Prostate gland (tissue), 2 donors: ENCODE data around the gene SLC26A9. TPM values are rescaled to one million over a fixed set of nuclear protein-coding genes. Genes with fewer than 3 reads are reported as not detected.

Experiments used
- DNase-seq: peaks from one replicate; pipeline ENCODE4 v3.0.0-alpha.2; 2019; ENCODE audit warnings: low spot score
- H3K27ac ChIP-seq, 2 donors: fragments of 200-600 bp; sonication (generic); 2 replicates each; pipeline ENCODE4 v1.5.1; 2017 to 2019
- H3K27me3 ChIP-seq: fragments of 200-600 bp; sonication (generic); replicated peaks from 2 replicates; pipeline ENCODE4 v1.5.1; 2019; ENCODE audit not compliant: insufficient read depth
- H3K36me3 ChIP-seq, 2 donors: fragments of 200-600 bp; sonication (generic); 1 replicate in 1 of 2; 2 replicates in 1 of 2; pipeline versions ENCODE4 v1.5.1 to v1.8.1; 2017 to 2019
- H3K4me1 ChIP-seq: fragments of 200-600 bp; sonication (generic); replicated peaks from 2 replicates; pipeline ENCODE4 v1.5.1; 2019
- H3K4me3 ChIP-seq, 2 donors: fragments of 200-600 bp; sonication (generic); 2 replicates each; pipeline ENCODE4 v1.5.1; 2017 to 2019
- H3K9me3 ChIP-seq: fragments of 200-600 bp; sonication (generic); 2 replicates; pipeline ENCODE4 v1.5.1; 2017
- POLR2A ChIP-seq: fragments of 450-650 bp; IDR thresholded peaks from one replicate; pipeline ENCODE4 v1.6.1; 2016; ENCODE audit warnings: antibody characterized with exemption, mild to moderate bottlenecking
- POLR2AphosphoS5 ChIP-seq: sonication (generic); formaldehyde crosslinking; IDR thresholded peaks from one replicate; pipeline ENCODE4 v1.6.1; 2017; ENCODE audit warnings: antibody characterized with exemption
- WGBS: methylation state at CpG from one replicate; pipeline ENCODE4 v1.1.5; 2018; 5-methylcytosine and 5-hydroxymethylcytosine counted together
- intact Hi-C: fragments of 100-400 bp; cut with DNase I; formaldehyde crosslinking; loops from one replicate; pipeline ENCODE4 v1.14.2; 2022
- total RNA-seq, 2 donors: library from RNA; depleted of rRNA; stranded (reverse); fragments of >200 nt; gene quantifications; one replicate each; pipeline ENCODE4 v1.1.0, GENCODE V29; 2016
- TF ChIP-seq, protein P1 (sequence below), 4 experiments: fragments of 200-600 bp in 2 of 4; fragments of 450-650 bp in 2 of 4; sonication (generic) in 2 of 4; IDR thresholded peaks; 1 replicate in 3 of 4; 2 replicates in 1 of 4; pipeline ENCODE4 v1.5.1; 2016 to 2019; ENCODE audit warnings: antibody characterized with exemption in 4 of 4, mild to moderate bottlenecking in 2 of 4, moderate library complexity in 2 of 4

The SLC26A9 gene
- total RNA-seq, 2 donors from 2014 or later: 0.09 TPM; not detected in 1

DNA sequence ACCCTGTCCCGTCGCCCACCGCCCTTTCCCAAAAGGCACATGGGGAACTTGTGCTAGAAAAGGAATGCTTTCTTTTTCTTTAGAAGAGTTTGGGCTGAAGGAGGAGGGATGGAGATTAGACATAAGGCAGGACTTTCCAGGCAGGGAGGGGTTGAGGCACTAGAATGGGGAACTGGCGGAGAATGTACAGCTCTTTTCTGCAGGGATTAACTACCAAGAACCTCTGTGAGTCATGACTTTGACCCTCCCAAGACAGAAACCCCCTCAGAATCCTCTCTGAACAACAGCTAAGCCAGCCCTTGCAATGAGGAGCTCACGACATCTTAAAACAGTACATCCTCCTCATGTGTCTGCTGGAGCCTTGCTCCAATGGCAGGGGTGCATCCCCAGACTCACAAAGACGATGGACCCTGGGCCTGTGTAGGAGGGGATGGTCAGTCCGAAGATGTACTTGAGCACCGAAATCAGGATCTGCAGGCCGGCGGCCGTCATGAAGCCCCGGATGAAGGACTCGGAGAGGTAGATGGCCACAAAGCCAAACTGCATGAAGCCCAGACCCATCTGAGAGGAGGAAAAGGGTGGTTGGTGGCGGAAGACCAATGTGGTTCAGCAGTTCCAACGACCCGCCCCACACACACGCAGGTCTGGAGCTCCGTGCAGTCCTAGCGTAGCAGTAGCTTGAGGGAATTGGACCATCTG is 13.6 kb downstream of the SLC26A9 start:
- no peak for DNase-seq
- Histone ChIP-seq H3K9me3 (no peaks in the 10 kb centered on the region), H3K27ac (no peak overlapping the region), H3K4me1 (no peaks in the 10 kb centered on the region), H3K4me3 (no peak overlapping the region), H3K27me3 (no peaks in the 10 kb centered on the region), H3K36me3 (no peaks in the 10 kb centered on the region)
- TF ChIP-seq POLR2AphosphoS5 (no peak), POLR2A (no peak)
- TF ChIP-seq, protein P1, sequence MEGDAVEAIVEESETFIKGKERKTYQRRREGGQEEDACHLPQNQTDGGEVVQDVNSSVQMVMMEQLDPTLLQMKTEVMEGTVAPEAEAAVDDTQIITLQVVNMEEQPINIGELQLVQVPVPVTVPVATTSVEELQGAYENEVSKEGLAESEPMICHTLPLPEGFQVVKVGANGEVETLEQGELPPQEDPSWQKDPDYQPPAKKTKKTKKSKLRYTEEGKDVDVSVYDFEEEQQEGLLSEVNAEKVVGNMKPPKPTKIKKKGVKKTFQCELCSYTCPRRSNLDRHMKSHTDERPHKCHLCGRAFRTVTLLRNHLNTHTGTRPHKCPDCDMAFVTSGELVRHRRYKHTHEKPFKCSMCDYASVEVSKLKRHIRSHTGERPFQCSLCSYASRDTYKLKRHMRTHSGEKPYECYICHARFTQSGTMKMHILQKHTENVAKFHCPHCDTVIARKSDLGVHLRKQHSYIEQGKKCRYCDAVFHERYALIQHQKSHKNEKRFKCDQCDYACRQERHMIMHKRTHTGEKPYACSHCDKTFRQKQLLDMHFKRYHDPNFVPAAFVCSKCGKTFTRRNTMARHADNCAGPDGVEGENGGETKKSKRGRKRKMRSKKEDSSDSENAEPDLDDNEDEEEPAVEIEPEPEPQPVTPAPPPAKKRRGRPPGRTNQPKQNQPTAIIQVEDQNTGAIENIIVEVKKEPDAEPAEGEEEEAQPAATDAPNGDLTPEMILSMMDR (IDR thresholded peaks at IDR 0.05): no peak
- intact Hi-C loops: no loop called here
- 98% methylated on average over 19 of the region's 19 CpGs for WGBS

DNA sequence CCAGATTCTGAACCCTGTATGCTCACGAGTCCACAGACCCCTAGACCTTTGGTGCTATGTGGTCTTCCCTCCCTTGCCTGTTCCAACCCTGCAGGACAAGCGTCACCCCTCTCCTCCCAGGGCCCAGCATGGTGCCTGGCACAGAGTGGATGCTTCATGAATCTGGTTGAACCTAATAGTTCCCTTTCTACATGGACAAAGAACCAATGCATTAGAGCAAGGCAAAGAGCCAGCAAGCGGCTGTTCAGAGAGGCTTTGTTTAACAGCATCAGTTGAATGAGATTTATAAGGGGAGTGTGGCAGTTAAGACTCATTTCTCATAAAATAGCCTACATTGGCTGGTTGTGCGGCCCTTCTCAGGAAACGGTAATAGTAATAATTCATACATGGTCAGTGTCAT is 14.9 kb downstream of the SLC26A9 start:
- no peaks in the 10 kb centered on the region for H3K9me3 ChIP-seq
- H3K4me3 ChIP-seq: no peak overlapping the region
- no peak overlapping the region for H3K27ac ChIP-seq
- no peaks in the 10 kb centered on the region for H3K27me3 ChIP-seq
- DNase-seq: no peak
- intact Hi-C loops: no loop called here
- H3K4me1 ChIP-seq: no peaks in the 10 kb centered on the region
- TF ChIP-seq POLR2A (no peak), POLR2AphosphoS5 (no peak)
- TF ChIP-seq, protein P1 (IDR thresholded peaks at IDR 0.05): no peak
- no peaks in the 10 kb centered on the region for H3K36me3 ChIP-seq
- 47% methylated on average over 5 of the region's 5 CpGs for WGBS

DNA sequence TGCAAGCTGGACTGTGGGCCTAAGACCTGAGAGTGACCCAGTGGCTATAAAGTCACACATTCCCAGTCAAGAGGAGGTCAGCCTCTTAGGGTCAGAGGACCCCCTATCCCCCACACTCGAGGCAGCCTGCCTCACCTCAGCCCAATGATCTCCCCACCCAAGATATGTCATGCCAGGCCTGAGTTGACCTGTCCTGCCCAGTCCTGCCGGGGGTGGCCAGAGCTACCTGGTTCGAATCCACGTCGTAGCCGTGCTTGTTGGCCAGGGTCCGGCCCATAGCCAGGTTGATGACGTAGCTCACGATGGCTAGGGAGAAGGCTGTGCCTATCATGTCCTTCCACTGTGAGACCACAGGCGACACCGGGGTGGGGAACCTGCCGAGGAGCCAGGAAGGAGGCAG is 15.6 kb downstream of the SLC26A9 start:
- H3K9me3 ChIP-seq: no peaks in the 10 kb centered on the region
- intact Hi-C loops: no loop called here
- H3K36me3 ChIP-seq: no peaks in the 10 kb centered on the region
- no peaks in the 10 kb centered on the region for H3K27me3 ChIP-seq
- no peak for DNase-seq
- H3K27ac ChIP-seq: no peak overlapping the region
- no peak for TF ChIP-seq POLR2A
- no peak overlapping the region for H3K4me3 ChIP-seq
- 92% methylated on average over 12 of the region's 12 CpGs for WGBS
- H3K4me1 ChIP-seq: no peaks in the 10 kb centered on the region

DNA sequence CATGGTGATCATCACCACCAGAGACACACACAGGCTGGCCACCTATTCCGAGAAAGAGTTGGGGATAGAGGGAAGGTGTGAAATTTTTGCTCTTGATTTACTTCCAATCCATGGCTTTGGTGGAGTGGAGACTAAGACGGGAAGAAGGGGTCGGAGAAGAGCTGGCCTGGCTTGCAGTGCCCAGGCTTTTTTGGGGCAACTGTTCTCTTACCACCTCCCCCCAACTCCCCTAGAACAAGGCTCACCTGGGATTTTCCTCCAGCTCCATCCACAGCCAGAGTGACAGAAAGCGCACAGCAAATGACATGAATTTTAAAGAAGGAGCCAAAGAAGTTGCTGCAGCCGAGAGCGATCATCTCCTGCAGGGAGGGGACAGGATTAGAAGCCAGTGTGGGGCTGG is 16.0 kb downstream of the SLC26A9 start:
- intact Hi-C loops: no loop called here
- TF ChIP-seq POLR2A: no peak
- no peak for TF ChIP-seq POLR2AphosphoS5
- TF ChIP-seq, protein P1 (IDR thresholded peaks at IDR 0.05): no peak
- DNase-seq: no peak
- Histone ChIP-seq H3K27ac (no peak overlapping the region), H3K4me1 (no peaks in the 10 kb centered on the region), H3K36me3 (no peaks in the 10 kb centered on the region), H3K27me3 (no peaks in the 10 kb centered on the region), H3K4me3 (no peak overlapping the region), H3K9me3 (no peaks in the 10 kb centered on the region)
- 92% methylated on average over 6 of the region's 6 CpGs for WGBS

DNA sequence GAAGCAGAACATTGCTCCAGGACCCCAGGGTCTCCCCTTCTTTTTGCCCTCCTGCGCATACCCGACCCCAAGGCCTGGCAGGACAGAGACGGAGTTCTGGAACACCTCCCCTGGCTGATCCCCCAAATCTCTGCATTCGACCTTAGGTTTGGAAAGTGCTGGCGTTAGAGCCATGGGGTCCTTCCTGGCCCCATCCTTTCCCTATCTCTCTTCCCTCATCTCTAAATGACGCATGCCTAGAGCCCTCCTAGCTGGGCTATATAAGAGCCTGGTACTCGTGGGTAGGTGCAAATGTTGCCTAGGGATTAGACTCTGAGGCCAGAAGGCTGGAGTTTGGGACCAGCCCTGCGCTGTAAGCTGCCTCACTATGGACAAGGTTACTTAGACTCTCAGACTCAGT is 16.6 kb downstream of the SLC26A9 start:
- no peaks in the 10 kb centered on the region for H3K4me1 ChIP-seq
- DNase-seq: no peak
- H3K27me3 ChIP-seq: no peaks in the 10 kb centered on the region
- H3K4me3 ChIP-seq: no peak overlapping the region
- TF ChIP-seq, protein P1 (IDR thresholded peaks at IDR 0.05): no peak
- no peak for TF ChIP-seq POLR2A
- no peak for TF ChIP-seq POLR2AphosphoS5
- H3K9me3 ChIP-seq: no peaks in the 10 kb centered on the region
- 92% methylated on average over 8 of the region's 8 CpGs for WGBS
- H3K27ac ChIP-seq: no peak overlapping the region
- H3K36me3 ChIP-seq: no peaks in the 10 kb centered on the region
- intact Hi-C loops: no loop called here
